Measurements from ENCODE around the gene NATD1. TPM values are rescaled to one million over a fixed set of nuclear protein-coding genes. Genes with fewer than 3 reads are reported as not detected.
A peak's percentile ranks its signal among the peaks of the same experiment; 100 is the strongest.

The NATD1 gene
- total and polyA plus RNA-seq, 2 experiments from 2014 or later = 2.1 to 8.1 TPM

GRCh38 chr17:21269394-21269793, 16.2 kb upstream of the NATD1 start:
- Histone ChIP-seq H3K4me3 (no peak overlapping the region), H3K27me3 (ENCODE audit: insufficient read depth) (peaks cover 6% of the 10 kb centered on the region; the same call in 1 of the 2 replicates), H3K4me2 (no peak overlapping the region), H3K36me3 (ENCODE audit: insufficient read depth) (no peaks in the 10 kb centered on the region), H3K9me2 (ENCODE audit: insufficient read depth) (no peaks in the 10 kb centered on the region), H3F3A (replicated peaks; ENCODE audit: low read depth) (no peaks in the 10 kb centered on the region), H4K20me1 (replicated peaks; ENCODE audit: insufficient read depth) (no peaks in the 10 kb centered on the region), H3K79me2 (replicated peaks; ENCODE audit: insufficient read depth) (no peaks in the 10 kb centered on the region), H3K4me1 (ENCODE audit: insufficient read depth) (no peaks in the 10 kb centered on the region), H3K27ac (ENCODE audit: low read depth) (no peak overlapping the region), H2AFZ (peak overlapping the region; percentile 1; the same call in 1 of the 2 replicates)
- no peak for TF ChIP-seq NANOG (IDR thresholded peaks at IDR 0.05; ENCODE audit: borderline replicate concordance)
- no peak for TF ChIP-seq POLR2AphosphoS5 (IDR thresholded peaks at IDR 0.05; ENCODE audit: low read depth)
- TF ChIP-seq EZH2 (IDR thresholded peaks at IDR 0.05; ENCODE audit: low read depth, unreplicated experiment) = no peak
- no peak for TF ChIP-seq ZNF331 (CRISPR knock-in tag; IDR thresholded peaks at IDR 0.05; ENCODE audit: low read depth)
- no peak for TF ChIP-seq JUNB (IDR thresholded peaks at IDR 0.05; ENCODE audit: unreplicated experiment)
- no peak for TF ChIP-seq EZH2phosphoT487 (IDR thresholded peaks at IDR 0.05; ENCODE audit: unreplicated experiment)
- no peak for TF ChIP-seq STAT1 (IDR thresholded peaks at IDR 0.05; ENCODE audit: unreplicated experiment)
- TF ChIP-seq ZNF114 (CRISPR knock-in tag; IDR thresholded peaks at IDR 0.05) = no peak
- TF ChIP-seq ETS1 (IDR thresholded peaks at IDR 0.05) = no peak
- TF ChIP-seq, protein P1, sequence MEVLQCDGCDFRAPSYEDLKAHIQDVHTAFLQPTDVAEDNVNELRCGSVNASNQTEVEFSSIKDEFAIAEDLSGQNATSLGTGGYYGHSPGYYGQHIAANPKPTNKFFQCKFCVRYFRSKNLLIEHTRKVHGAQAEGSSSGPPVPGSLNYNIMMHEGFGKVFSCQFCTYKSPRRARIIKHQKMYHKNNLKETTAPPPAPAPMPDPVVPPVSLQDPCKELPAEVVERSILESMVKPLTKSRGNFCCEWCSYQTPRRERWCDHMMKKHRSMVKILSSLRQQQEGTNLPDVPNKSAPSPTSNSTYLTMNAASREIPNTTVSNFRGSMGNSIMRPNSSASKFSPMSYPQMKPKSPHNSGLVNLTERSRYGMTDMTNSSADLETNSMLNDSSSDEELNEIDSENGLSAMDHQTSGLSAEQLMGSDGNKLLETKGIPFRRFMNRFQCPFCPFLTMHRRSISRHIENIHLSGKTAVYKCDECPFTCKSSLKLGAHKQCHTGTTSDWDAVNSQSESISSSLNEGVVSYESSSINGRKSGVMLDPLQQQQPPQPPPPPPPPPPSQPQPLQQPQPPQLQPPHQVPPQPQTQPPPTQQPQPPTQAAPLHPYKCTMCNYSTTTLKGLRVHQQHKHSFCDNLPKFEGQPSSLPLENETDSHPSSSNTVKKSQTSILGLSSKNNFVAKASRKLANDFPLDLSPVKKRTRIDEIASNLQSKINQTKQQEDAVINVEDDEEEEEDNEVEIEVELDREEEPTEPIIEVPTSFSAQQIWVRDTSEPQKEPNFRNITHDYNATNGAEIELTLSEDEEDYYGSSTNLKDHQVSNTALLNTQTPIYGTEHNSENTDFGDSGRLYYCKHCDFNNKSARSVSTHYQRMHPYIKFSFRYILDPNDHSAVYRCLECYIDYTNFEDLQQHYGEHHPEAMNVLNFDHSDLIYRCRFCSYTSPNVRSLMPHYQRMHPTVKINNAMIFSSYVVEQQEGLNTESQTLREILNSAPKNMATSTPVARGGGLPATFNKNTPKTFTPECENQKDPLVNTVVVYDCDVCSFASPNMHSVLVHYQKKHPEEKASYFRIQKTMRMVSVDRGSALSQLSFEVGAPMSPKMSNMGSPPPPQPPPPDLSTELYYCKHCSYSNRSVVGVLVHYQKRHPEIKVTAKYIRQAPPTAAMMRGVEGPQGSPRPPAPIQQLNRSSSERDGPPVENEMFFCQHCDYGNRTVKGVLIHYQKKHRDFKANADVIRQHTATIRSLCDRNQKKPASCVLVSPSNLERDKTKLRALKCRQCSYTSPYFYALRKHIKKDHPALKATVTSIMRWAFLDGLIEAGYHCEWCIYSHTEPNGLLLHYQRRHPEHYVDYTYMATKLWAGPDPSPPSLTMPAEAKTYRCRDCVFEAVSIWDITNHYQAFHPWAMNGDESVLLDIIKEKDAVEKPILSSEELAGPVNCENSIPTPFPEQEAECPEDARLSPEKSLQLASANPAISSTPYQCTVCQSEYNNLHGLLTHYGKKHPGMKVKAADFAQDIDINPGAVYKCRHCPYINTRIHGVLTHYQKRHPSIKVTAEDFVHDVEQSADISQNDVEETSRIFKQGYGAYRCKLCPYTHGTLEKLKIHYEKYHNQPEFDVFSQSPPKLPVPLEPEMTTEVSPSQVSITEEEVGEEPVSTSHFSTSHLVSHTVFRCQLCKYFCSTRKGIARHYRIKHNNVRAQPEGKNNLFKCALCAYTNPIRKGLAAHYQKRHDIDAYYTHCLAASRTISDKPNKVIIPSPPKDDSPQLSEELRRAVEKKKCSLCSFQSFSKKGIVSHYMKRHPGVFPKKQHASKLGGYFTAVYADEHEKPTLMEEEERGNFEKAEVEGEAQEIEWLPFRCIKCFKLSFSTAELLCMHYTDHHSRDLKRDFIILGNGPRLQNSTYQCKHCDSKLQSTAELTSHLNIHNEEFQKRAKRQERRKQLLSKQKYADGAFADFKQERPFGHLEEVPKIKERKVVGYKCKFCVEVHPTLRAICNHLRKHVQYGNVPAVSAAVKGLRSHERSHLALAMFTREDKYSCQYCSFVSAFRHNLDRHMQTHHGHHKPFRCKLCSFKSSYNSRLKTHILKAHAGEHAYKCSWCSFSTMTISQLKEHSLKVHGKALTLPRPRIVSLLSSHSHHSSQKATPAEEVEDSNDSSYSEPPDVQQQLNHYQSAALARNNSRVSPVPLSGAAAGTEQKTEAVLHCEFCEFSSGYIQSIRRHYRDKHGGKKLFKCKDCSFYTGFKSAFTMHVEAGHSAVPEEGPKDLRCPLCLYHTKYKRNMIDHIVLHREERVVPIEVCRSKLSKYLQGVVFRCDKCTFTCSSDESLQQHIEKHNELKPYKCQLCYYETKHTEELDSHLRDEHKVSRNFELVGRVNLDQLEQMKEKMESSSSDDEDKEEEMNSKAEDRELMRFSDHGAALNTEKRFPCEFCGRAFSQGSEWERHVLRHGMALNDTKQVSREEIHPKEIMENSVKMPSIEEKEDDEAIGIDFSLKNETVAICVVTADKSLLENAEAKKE (CRISPR knock-in tag; IDR thresholded peaks at IDR 0.05) = no peak
- TF ChIP-seq, protein P2, sequence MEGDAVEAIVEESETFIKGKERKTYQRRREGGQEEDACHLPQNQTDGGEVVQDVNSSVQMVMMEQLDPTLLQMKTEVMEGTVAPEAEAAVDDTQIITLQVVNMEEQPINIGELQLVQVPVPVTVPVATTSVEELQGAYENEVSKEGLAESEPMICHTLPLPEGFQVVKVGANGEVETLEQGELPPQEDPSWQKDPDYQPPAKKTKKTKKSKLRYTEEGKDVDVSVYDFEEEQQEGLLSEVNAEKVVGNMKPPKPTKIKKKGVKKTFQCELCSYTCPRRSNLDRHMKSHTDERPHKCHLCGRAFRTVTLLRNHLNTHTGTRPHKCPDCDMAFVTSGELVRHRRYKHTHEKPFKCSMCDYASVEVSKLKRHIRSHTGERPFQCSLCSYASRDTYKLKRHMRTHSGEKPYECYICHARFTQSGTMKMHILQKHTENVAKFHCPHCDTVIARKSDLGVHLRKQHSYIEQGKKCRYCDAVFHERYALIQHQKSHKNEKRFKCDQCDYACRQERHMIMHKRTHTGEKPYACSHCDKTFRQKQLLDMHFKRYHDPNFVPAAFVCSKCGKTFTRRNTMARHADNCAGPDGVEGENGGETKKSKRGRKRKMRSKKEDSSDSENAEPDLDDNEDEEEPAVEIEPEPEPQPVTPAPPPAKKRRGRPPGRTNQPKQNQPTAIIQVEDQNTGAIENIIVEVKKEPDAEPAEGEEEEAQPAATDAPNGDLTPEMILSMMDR (conservative IDR thresholded peaks at IDR 0.05; ENCODE audit: low read depth in 2 of 2) = no peak
- TF ChIP-seq CREB1 (CRISPR knock-in tag; IDR thresholded peaks at IDR 0.05; ENCODE audit: low read depth) = no peak
- TF ChIP-seq, protein P3, sequence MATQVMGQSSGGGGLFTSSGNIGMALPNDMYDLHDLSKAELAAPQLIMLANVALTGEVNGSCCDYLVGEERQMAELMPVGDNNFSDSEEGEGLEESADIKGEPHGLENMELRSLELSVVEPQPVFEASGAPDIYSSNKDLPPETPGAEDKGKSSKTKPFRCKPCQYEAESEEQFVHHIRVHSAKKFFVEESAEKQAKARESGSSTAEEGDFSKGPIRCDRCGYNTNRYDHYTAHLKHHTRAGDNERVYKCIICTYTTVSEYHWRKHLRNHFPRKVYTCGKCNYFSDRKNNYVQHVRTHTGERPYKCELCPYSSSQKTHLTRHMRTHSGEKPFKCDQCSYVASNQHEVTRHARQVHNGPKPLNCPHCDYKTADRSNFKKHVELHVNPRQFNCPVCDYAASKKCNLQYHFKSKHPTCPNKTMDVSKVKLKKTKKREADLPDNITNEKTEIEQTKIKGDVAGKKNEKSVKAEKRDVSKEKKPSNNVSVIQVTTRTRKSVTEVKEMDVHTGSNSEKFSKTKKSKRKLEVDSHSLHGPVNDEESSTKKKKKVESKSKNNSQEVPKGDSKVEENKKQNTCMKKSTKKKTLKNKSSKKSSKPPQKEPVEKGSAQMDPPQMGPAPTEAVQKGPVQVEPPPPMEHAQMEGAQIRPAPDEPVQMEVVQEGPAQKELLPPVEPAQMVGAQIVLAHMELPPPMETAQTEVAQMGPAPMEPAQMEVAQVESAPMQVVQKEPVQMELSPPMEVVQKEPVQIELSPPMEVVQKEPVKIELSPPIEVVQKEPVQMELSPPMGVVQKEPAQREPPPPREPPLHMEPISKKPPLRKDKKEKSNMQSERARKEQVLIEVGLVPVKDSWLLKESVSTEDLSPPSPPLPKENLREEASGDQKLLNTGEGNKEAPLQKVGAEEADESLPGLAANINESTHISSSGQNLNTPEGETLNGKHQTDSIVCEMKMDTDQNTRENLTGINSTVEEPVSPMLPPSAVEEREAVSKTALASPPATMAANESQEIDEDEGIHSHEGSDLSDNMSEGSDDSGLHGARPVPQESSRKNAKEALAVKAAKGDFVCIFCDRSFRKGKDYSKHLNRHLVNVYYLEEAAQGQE (IDR thresholded peaks at IDR 0.05; ENCODE audit: unreplicated experiment) = no peak
- DNase-seq (ENCODE audit: low spot score) (no peak), ATAC-seq (no peak)
- Mint-ChIP-seq H3K4me1 (peaks cover 7% of the 10 kb centered on the region; the same call in 2 of the 3 replicates), H3K27ac (no peak overlapping the region), H3K4me3 (no peak overlapping the region), H3K36me3 (ENCODE audit: low read depth) (no peaks in the 10 kb centered on the region), H3K9me3 (no peaks in the 10 kb centered on the region; the same call in 2 of the 3 replicates), H3K27me3 (ENCODE audit: insufficient read depth, low read depth, poor library complexity) (peaks cover 7% of the 10 kb centered on the region)

All from GM23338 (cell line).